Measurements from ENCODE around the gene MYH6.
"Not testable (repeated sequence)": the region's sequence is repeated elsewhere in the genome, so short reads cannot be mapped to it uniquely, and the experiment has no call there.

Gene MYH6

GRCh38 chr14:23435543-23436326 is 27.7 kb upstream of the MYH6 start, which contains the start of gene MYH7:
TSS of gene MYH7 (minus strand) at chr14:23435660. CDS start at chr14:23433732, 1,928 bp downstream.
- DNase-seq = no peak

DNA sequence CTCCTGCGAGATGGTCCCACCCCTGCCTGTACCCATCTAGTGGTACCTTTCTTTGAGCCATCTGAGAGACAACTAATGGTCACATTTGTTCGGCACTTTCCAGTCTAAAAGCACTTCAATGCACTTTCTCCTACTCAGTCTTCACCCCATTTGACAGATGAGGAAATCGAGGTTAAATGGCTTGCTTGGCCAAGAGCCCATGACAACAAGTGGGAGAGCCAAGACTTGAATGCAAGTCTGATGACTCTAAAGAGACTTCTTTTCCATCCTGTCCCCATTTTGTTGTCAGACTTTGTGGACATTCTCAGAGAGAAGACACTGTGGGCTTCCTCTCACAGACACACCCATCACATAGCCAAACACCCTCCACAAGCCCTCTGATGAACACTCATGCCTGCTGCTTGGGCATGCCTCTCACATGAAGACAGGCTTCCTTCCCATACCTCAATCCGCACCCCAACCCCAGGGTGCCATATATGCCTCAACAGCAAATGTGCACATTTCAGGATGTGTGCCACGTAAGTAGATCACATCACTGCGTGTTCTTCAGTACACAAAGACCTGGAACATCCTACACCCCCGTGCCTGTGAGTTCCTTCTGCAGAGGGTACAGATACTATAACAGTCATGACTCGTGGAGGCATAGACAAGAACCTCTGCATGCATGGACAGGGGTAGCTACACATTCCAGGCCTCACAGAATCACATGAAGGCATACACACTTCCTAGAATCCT is 26.6 kb upstream of the MYH6 start:
- DNase-seq = no peak

- no peak for DNase-seq
Observed at GRCh38 chr14:23433457-23433856, 25.4 kb upstream of the MYH6 start.

- DNase-seq = no peak
Observed at GRCh38 chr14:23432946-23433345, 24.9 kb upstream of the MYH6 start.

- no peak for DNase-seq
Observed at GRCh38 chr14:23432102-23432925, 24.2 kb upstream of the MYH6 start.

- no peak for DNase-seq
Observed at GRCh38 chr14:23431486-23431885, 23.4 kb upstream of the MYH6 start.

DNA sequence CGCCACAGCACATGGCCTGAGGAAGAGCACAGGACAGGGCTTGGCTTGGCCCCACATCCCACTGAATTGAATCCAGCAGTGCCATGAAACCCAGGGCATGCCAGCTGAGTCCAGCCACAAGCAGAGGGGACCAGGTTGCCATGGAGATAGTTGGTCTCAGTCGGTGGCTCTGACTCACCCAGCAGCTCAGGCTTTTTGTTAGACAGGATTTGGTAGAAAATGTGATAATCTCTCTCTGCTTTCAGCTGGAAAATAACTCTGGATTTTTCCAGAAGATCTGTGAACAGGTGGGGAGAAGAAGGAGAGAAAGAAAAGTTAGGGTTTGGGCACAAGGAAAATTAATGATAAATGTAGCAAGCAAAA is 22.6 kb upstream of the MYH6 start:
- no peak for DNase-seq

GRCh38 chr14:23430016-23430722 is 22.1 kb upstream of the MYH6 start:
- no peak for DNase-seq

DNA sequence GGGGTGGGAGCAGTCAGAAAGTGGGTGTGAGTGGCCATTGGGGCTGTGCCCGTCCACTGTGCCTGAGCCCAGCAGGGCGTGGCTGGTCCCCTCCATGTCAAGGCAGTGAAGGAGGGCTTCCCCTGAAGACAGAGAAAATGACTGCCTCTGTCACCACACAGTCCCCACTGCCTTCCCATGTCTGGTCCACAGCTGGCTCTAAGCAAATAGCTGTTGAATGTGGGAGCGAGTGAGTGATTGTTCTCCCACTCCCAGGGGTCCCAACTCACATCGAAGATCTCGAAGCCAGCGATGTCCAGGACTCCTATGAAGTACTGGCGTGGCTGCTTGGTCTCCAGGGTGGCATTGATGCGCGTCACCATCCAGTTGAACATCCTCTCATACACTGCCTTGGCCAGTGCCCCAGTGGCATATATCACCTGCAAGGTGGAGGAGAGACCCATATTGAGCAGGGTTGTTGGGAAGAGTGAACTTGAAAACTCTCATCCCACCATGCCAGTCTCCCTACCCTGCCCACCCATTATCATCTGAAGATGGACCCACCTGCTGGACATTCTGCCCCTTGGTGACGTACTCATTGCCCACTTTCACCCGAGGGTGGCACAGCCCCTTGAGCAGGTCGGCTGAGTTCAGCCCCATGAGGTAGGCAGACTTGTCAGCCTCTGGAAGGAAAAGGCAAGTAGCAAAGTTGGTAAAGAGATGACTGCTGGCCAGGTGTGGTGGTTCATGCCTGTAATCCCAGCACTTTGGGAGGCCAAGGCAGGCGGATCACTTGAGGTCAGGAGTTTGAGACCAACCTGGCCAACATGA is 20.8 kb upstream of the MYH6 start:
- no peak for DNase-seq

DNA sequence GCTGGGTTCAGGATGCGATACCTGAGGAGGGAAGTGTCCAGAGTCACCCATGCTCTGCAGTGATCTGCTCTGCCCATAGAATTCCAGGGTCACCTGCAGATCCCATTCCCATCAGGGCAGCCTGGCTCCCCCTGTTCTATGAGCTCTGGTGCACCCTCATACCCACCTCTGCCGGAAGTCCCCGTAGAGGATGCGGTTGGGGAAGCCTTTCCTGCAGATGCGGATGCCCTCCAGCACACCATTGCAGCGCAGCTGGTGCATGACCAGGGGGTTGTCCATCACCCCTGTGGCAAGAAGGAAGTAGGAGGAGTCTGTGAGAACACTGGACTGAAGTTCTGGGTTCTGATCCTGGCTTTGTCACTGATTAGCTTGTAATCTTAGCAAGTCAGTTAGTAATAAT is 17.7 kb upstream of the MYH6 start:
- DNase-seq = not testable (repeated sequence)

DNA sequence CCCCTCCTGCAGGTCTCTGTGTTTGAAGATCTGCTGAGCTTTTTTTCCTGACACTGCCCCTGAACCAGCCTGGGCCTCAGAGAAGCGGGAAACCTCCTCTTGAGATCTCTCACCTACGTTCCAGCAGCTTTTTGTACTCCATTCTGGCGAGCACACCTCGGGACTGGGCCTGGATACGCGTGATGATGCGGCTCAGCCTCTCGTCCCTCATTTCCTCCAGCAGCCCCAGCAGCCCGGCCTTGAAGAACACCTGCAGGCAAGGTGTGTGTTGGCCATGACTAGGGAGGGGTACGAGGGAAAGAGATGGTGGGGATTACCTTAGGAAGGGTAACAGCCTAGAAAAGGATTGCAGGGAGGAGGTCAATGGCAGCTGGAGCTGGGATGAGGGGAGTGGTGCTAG is 17.1 kb upstream of the MYH6 start:
- DNase-seq = no peak

- DNase-seq = no peak
Observed at GRCh38 chr14:23423657-23424056, 15.6 kb upstream of the MYH6 start.

DNA sequence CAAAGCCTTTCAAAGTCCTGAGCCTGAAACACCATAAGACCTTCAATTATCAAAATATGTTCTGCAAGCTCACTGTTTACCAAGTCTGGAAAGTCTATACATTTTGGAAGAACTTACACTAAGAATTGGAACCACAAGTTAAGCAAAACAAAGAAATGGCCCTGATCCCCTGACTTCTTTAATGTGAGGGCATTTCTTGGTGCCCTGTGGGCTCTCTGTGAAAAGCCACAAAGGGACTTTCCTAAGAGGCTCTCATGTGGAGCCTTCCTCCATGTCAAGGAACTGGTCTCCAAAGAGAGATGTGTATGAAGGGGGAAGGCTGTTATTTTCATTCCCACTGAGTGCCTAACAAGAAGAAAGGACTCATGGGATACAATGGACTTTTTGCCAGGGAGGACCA is 13.5 kb upstream of the MYH6 start:
- no peak for DNase-seq

- DNase-seq = not testable (repeated sequence)
Observed at GRCh38 chr14:23419646-23420045, 11.6 kb upstream of the MYH6 start.

DNA sequence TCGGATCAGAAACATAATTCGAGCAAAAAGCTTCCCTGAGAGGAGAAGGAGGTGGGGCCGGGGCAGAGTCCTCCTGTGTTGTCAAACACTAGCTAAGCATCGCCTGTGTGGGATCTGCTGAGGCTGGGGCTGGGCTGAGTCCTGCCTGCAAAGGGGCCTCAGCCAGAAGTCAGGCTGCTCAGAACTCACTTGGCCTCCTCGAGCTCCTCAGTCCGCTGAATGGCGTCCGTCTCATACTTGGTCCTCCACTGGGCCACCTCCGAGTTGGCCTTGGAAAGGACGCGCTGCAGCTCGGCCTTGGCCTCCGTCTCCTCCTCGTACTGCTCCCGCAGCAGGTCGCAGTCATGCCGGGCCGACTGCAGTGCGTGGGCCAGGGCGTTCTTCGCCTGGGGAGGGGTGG is 9.9 kb upstream of the MYH6 start:
- DNase-seq = no peak

- not testable (repeated sequence) for DNase-seq
Observed at GRCh38 chr14:23417269-23417668, 9.2 kb upstream of the MYH6 start.

GRCh38 chr14:23416801-23417200 is 8.7 kb upstream of the MYH6 start:
- no peak for DNase-seq

DNA sequence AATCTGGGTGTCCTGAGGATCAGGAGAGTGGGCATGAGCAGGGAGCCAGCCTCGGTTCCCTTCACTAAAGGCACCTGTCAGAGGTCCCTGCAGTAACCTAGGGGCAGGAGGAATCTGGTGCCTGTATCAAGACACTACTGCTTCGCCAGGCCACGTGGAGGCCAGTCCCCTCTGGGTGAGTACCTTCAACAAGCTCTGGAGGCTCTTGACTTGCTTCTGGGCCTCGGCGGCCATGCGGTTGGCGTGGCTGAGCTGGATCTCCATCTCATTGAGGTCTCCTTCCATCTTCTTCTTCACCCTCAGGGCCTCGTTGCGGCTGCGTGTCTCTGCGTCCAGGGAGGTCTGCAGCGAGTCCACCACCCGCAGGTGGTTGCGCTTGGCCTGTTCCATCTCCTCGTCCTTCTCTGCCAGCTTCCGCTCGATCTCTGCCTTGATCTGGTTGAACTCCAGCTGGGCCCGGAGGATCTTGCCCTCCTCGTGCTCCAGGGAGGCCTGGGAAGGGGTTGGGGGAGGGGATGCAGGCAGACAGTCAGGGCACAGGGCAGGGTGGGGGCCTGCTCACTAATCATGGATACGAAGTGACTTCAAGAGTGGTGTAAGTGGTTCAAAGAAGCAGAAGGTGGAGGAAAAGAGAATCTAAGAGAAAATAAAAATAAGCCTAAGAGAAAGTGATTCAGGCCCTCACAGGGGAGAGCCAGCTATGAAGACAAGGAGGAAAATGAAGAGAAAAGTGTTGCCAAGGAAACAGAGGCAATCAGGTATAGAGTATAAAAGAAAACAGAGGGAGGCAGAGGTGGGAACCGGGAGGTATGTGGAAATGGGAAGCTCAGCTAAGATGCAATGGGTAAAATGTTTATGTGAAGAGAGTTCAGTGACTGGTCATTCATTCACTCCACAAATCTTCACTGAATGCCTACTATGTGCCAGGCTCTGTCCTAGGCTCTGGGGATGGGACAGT is 8.0 kb upstream of the MYH6 start:
- DNase-seq = no peak

- DNase-seq = no peak
Observed at GRCh38 chr14:23414906-23415820, 7.1 kb upstream of the MYH6 start.

DNA sequence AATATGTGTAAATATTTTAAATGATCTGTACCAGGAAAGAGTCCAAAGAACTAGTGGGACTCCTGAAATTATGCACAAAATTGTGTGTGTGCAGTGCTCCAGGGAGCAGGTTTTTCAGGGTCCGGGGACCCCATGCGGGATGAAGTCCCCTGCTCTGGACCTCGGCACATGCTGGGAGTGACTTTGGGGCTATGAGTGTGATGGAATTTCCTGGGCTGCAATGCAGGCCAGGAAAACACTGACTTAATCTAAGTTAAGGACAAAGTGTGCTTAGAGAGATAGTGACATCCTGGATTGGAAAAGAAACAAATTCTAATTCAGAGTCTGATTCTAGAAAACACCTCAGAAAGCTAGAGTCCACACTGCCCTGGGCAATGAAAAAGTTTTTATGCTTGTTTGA is 6.2 kb upstream of the MYH6 start:
- DNase-seq = no peak

Data from stimulated activated CD4-positive, alpha-beta T cell treated with anti-CD3 and anti-CD28 coated beads, Interleukin-2, amount 100 ng/mL, for 48 hours (primary cell).